HAP-1 (cell line): ENCODE results near the gene UROS.
A peak's percentile ranks its signal among the peaks of the same experiment; 100 is the strongest.

Experiments used
- DNase-seq, 2 experiments: peaks; one replicate each; pipeline ENCODE4 v3.0.0-alpha.2; 2016 to 2020; ENCODE audit warnings: low spot score in 2 of 2
- H3K27me3 ChIP-seq: fragments of 250-450 bp; sonication (Bioruptor Pico); 2 replicates; pipeline ENCODE4 v1.5.1; 2020; ENCODE audit warnings: low read depth, mild to moderate bottlenecking, moderate library complexity
- H3K36me3 ChIP-seq: fragments of 250-450 bp; sonication (Bioruptor Pico); replicated peaks from 2 replicates; pipeline ENCODE4 v1.5.1; 2020; ENCODE audit warnings: mild to moderate bottlenecking
- H3K4me1 ChIP-seq: fragments of 250-450 bp; sonication (Bioruptor Pico); 2 replicates; pipeline ENCODE4 v1.5.1; 2020; ENCODE audit warnings: mild to moderate bottlenecking
- H3K4me3 ChIP-seq: fragments of 250-450 bp; sonication (Bioruptor Pico); 2 replicates; pipeline ENCODE4 v1.5.1; 2020; ENCODE audit warnings: mild to moderate bottlenecking, moderate library complexity
- H3K9me3 ChIP-seq: fragments of 250-450 bp; sonication (Bioruptor Pico); 2 replicates; pipeline ENCODE4 v1.5.1; 2020; ENCODE audit warnings: mild to moderate bottlenecking, moderate library complexity
- in situ Hi-C: fragments of 300-500 bp; cut with MboI; formaldehyde crosslinking; loops from 3 replicates; pipeline ENCODE4 v1.14.3; 2020; ENCODE audit warnings: low sequenced_read_pairs, inconsistent platforms, mixed read lengths

UROS gene

GRCh38 chr10:125822878-125823662 lies at the start of gene UROS, which contains the start of gene BCCIP:
TSS of gene UROS (minus strand) at chr10:125823258. CDS start at chr10:125816499, 6,759 bp downstream.
TSS of gene BCCIP (plus strand) at chr10:125823546. CDS start at chr10:125823558, 12 bp downstream.
- H3K27me3 ChIP-seq: no peaks in the 10 kb centered on the region
- H3K36me3 ChIP-seq: peaks cover 25% of the 10 kb centered on the region
- H3K4me3 ChIP-seq: peak within 1 kb of the TSS; percentile 76
- no peaks in the 10 kb centered on the region for H3K9me3 ChIP-seq
- in situ Hi-C loops: no loop called here
- peak; percentile 78 to 91 for DNase-seq
- H3K4me1 ChIP-seq: peaks cover 18% of the 10 kb centered on the region

- no peaks in the 10 kb centered on the region for H3K4me1 ChIP-seq
- no peaks in the 10 kb centered on the region for H3K27me3 ChIP-seq
- DNase-seq: no peak
- no peaks in the 10 kb centered on the region for H3K36me3 ChIP-seq
- in situ Hi-C loops: no loop called here
- H3K4me3 ChIP-seq: no peak overlapping the region
- no peaks in the 10 kb centered on the region for H3K9me3 ChIP-seq
Measured at GRCh38 chr10:125871338-125871737, 48.3 kb upstream of the UROS start.

GRCh38 chr10:125868372-125868975 lies 45.4 kb upstream of the UROS start:
- H3K4me3 ChIP-seq: no peak overlapping the region
- no peaks in the 10 kb centered on the region; the same call in 1 of the 2 replicates for H3K36me3 ChIP-seq
- no peaks in the 10 kb centered on the region for H3K27me3 ChIP-seq
- no peaks in the 10 kb centered on the region for H3K9me3 ChIP-seq
- H3K4me1 ChIP-seq: no peaks in the 10 kb centered on the region
- in situ Hi-C loops: no loop called here
- DNase-seq: peak; percentile 41 to 48

GRCh38 chr10:125866421-125867029 lies 43.5 kb upstream of the UROS start:
- no peak for DNase-seq
- H3K4me1 ChIP-seq: no peaks in the 10 kb centered on the region
- no peaks in the 10 kb centered on the region for H3K9me3 ChIP-seq
- no peaks in the 10 kb centered on the region; the same call in 1 of the 2 replicates for H3K36me3 ChIP-seq
- in situ Hi-C loops: no loop called here
- H3K27me3 ChIP-seq: no peaks in the 10 kb centered on the region
- H3K4me3 ChIP-seq: no peak overlapping the region

- H3K27me3 ChIP-seq: no peaks in the 10 kb centered on the region
- in situ Hi-C loops: no loop called here
- no peak for DNase-seq
- H3K4me1 ChIP-seq: no peaks in the 10 kb centered on the region
- H3K36me3 ChIP-seq: no peaks in the 10 kb centered on the region; the same call in 1 of the 2 replicates
- no peaks in the 10 kb centered on the region for H3K9me3 ChIP-seq
- H3K4me3 ChIP-seq: no peak overlapping the region
Measured at GRCh38 chr10:125865120-125865519, 42.1 kb upstream of the UROS start.

GRCh38 chr10:125859128-125859817 lies 36.2 kb upstream of the UROS start:
- in situ Hi-C loops: no loop called here

GRCh38 chr10:125857185-125857760 lies 34.2 kb upstream of the UROS start:
- DNase-seq: no peak
- Histone ChIP-seq H3K4me1 (no peaks in the 10 kb centered on the region), H3K36me3 (no peaks in the 10 kb centered on the region; the same call in none of the 2 replicates), H3K4me3 (no peak overlapping the region), H3K9me3 (no peaks in the 10 kb centered on the region), H3K27me3 (no peaks in the 10 kb centered on the region)
- in situ Hi-C loops: no loop called here

More at GRCh38 chr10:125859128-125859817, 36.2 kb upstream of the UROS start:
- Histone ChIP-seq H3K27me3 (no peaks in the 10 kb centered on the region), H3K9me3 (no peaks in the 10 kb centered on the region), H3K4me1 (no peaks in the 10 kb centered on the region), H3K4me3 (no peak overlapping the region), H3K36me3 (no peaks in the 10 kb centered on the region; the same call in none of the 2 replicates)
- DNase-seq: no peak

GRCh38 chr10:125852487-125852886 lies 29.4 kb upstream of the UROS start:
- in situ Hi-C loops: no loop called here
- no peaks in the 10 kb centered on the region for H3K27me3 ChIP-seq

GRCh38 chr10:125850766-125851731 lies 28.0 kb upstream of the UROS start:
- Histone ChIP-seq H3K9me3 (no peaks in the 10 kb centered on the region), H3K27me3 (no peaks in the 10 kb centered on the region), H3K4me1 (no peaks in the 10 kb centered on the region), H3K4me3 (no peak overlapping the region), H3K36me3 (peaks cover 7% of the 10 kb centered on the region)
- DNase-seq: no peak
- in situ Hi-C loops: no loop called here

More at GRCh38 chr10:125852487-125852886, 29.4 kb upstream of the UROS start:
- no peaks in the 10 kb centered on the region for H3K4me1 ChIP-seq
- H3K36me3 ChIP-seq: peaks cover 5% of the 10 kb centered on the region
- DNase-seq: no peak
- H3K4me3 ChIP-seq: no peak overlapping the region
- no peaks in the 10 kb centered on the region for H3K9me3 ChIP-seq

- Histone ChIP-seq H3K27me3 (no peaks in the 10 kb centered on the region), H3K36me3 (peaks cover 7% of the 10 kb centered on the region), H3K4me1 (no peaks in the 10 kb centered on the region), H3K4me3 (no peak overlapping the region), H3K9me3 (no peaks in the 10 kb centered on the region)
- in situ Hi-C loops: no loop called here
- no peak for DNase-seq
Measured at GRCh38 chr10:125849448-125849847, 26.4 kb upstream of the UROS start.

GRCh38 chr10:125848857-125849256 lies 25.8 kb upstream of the UROS start:
- in situ Hi-C loops: no loop called here
- no peaks in the 10 kb centered on the region for H3K9me3 ChIP-seq
- H3K36me3 ChIP-seq: peaks cover 7% of the 10 kb centered on the region
- H3K4me3 ChIP-seq: no peak overlapping the region
- H3K4me1 ChIP-seq: no peaks in the 10 kb centered on the region
- H3K27me3 ChIP-seq: no peaks in the 10 kb centered on the region
- DNase-seq: no peak

GRCh38 chr10:125848371-125848770 lies 25.3 kb upstream of the UROS start:
- H3K36me3 ChIP-seq: peaks cover 7% of the 10 kb centered on the region
- in situ Hi-C loops: no loop called here
- no peak for DNase-seq

More at GRCh38 chr10:125848371-125848770, 25.3 kb upstream of the UROS start:
- Histone ChIP-seq H3K27me3 (no peaks in the 10 kb centered on the region), H3K4me3 (no peak overlapping the region), H3K4me1 (no peaks in the 10 kb centered on the region), H3K9me3 (no peaks in the 10 kb centered on the region)
